CD14-positive monocyte (primary cell): ENCODE data around the gene ATG4D. TPM values are rescaled to one million over a fixed set of nuclear protein-coding genes. Genes with fewer than 3 reads are reported as not detected.

Experiments used
- DNase-seq, 3 donors: peaks; one replicate each; pipeline ENCODE4 v3.0.0-alpha.2; 2011 to 2022
- H2AFZ ChIP-seq: 2 replicates; pipeline ENCODE4 v1.6.0; 2012; ENCODE audit warnings: mild to moderate bottlenecking, low read depth, low read length, inconsistent platforms; ENCODE audit not compliant: insufficient read depth, poor library complexity, severe bottlenecking
- H3K27ac ChIP-seq, 2 donors: 1 replicate in 1 of 2; 2 replicates in 1 of 2; pipeline ENCODE4 v1.5.1; 2012 to 2013; ENCODE audit warnings: low read length in 2 of 2, control low read depth in 1 of 2, inconsistent platforms in 1 of 2, low read depth in 1 of 2, mild to moderate bottlenecking in 1 of 2
- H3K27me3 ChIP-seq, 2 donors: one replicate each; pipeline versions ENCODE4 v1.6.0 to v1.6.1; 2011 to 2013; ENCODE audit warnings: low read length in 2 of 2; ENCODE audit not compliant: control insufficient read depth in 2 of 2, insufficient read depth in 2 of 2
- H3K36me3 ChIP-seq, 2 donors: replicated peaks in 1 of 2; 1 replicate in 1 of 2; 2 replicates in 1 of 2; pipeline versions ENCODE4 v1.5.1 to v1.6.1; 2012 to 2013; ENCODE audit warnings: low read length in 2 of 2, control low read depth in 1 of 2, inconsistent platforms in 1 of 2, mild to moderate bottlenecking in 1 of 2; ENCODE audit not compliant: insufficient read depth in 2 of 2, control insufficient read depth in 1 of 2
- H3K4me1 ChIP-seq, 2 donors: 1 replicate in 1 of 2; 2 replicates in 1 of 2; pipeline versions ENCODE4 v1.5.1 to v1.6.1; 2012 to 2013; ENCODE audit warnings: low read length in 2 of 2, control low read depth in 1 of 2, inconsistent platforms in 1 of 2, mild to moderate bottlenecking in 1 of 2, moderate library complexity in 1 of 2; ENCODE audit not compliant: insufficient read depth in 2 of 2, control insufficient read depth in 1 of 2
- H3K4me2 ChIP-seq: replicated peaks from 2 replicates; pipeline ENCODE3; 2012; ENCODE audit warnings: low read length, moderate library complexity, mild to moderate bottlenecking; ENCODE audit not compliant: poor library complexity, severe bottlenecking; ENCODE audit errors: extremely low read depth
- H3K4me3 ChIP-seq, 3 experiments: fragments of 200-600 bp in 1 of 3; sonication (generic) in 1 of 3; replicated peaks in 1 of 3; 1 replicate in 2 of 3; 2 replicates in 1 of 3; pipeline ENCODE4 v1.5.1; 2011 to 2013; ENCODE audit warnings: low read length in 3 of 3, mild to moderate bottlenecking in 3 of 3, control low read depth in 2 of 3, low read depth in 2 of 3, inconsistent platforms in 1 of 3, moderate library complexity in 1 of 3
- H3K79me2 ChIP-seq: 2 replicates; pipeline ENCODE4 v1.6.0; 2012; ENCODE audit warnings: mild to moderate bottlenecking, control low read depth, inconsistent platforms, low read length, moderate library complexity; ENCODE audit not compliant: insufficient read depth
- H3K9ac ChIP-seq: 2 replicates; pipeline ENCODE4 v1.6.0; 2017; ENCODE audit warnings: low read length, mild to moderate bottlenecking; ENCODE audit not compliant: insufficient read depth, poor library complexity, severe bottlenecking
- H3K9me3 ChIP-seq, 2 donors: replicated peaks in 1 of 2; 1 replicate in 1 of 2; 2 replicates in 1 of 2; pipeline versions ENCODE4 v1.5.1 to v1.6.1; 2012 to 2013; ENCODE audit warnings: low read length in 2 of 2, control low read depth in 1 of 2; ENCODE audit not compliant: control insufficient read depth in 1 of 2, insufficient read depth in 1 of 2
- H4K20me1 ChIP-seq: 2 replicates; pipeline ENCODE4 v1.6.0; 2012; ENCODE audit warnings: mild to moderate bottlenecking, low read length, control low read depth, moderate library complexity; ENCODE audit not compliant: insufficient read depth
- H3K27ac Mint-ChIP-seq, 7 donors: one replicate each; pipeline ENCODE4 v1.8.0; 2020; ENCODE audit warnings: mild to moderate bottlenecking in 7 of 7, mixed read lengths in 7 of 7, moderate library complexity in 6 of 7, inconsistent platforms in 2 of 7
- H3K27me3 Mint-ChIP-seq, 3 donors: one replicate each; pipeline ENCODE4 v1.8.0; 2021 to 2022; ENCODE audit warnings: low read depth in 3 of 3, mild to moderate bottlenecking in 3 of 3, mixed read lengths in 3 of 3, moderate library complexity in 3 of 3, inconsistent platforms in 1 of 3
- H3K36me3 Mint-ChIP-seq, 2 donors: one replicate each; pipeline ENCODE4 v1.8.0; 2020; ENCODE audit warnings: mixed read lengths in 2 of 2, inconsistent platforms in 1 of 2, mild to moderate bottlenecking in 1 of 2
- H3K4me1 Mint-ChIP-seq: one replicate; pipeline ENCODE4 v1.8.0; 2020; ENCODE audit warnings: mild to moderate bottlenecking, mixed read lengths
- H3K4me3 Mint-ChIP-seq, 2 donors: one replicate each; pipeline ENCODE4 v1.8.0; 2020; ENCODE audit warnings: mild to moderate bottlenecking in 2 of 2, mixed read lengths in 2 of 2, moderate library complexity in 1 of 2
- H3K9me3 Mint-ChIP-seq, 7 donors: one replicate each; pipeline ENCODE4 v1.8.0; 2020 to 2022; ENCODE audit warnings: mixed read lengths in 7 of 7, mild to moderate bottlenecking in 6 of 7, moderate library complexity in 6 of 7, inconsistent platforms in 2 of 7
- CTCF ChIP-seq: fragments of 200-600 bp; IDR thresholded peaks from one replicate; pipeline ENCODE4 v1.8.0; 2022; ENCODE audit warnings: antibody characterized with exemption, mild to moderate bottlenecking
- WGBS: methylation state at CpG from one replicate; pipeline ENCODE4 v1.1.5; 2013; ENCODE audit warnings: missing lambda C conversion rate; ENCODE audit not compliant: insufficient coverage; 5-methylcytosine and 5-hydroxymethylcytosine counted together
- intact Hi-C, 2 donors: fragments of 100-400 bp; cut with micrococcal nuclease; formaldehyde crosslinking; loops; one replicate each; pipeline versions ENCODE4 v1.15.0 to v1.15.1; 2023
- polyA plus RNA-seq, 3 donors: library from polyadenylated mRNA; depleted of rRNA in 1 of 3; unstranded in 2 of 3; stranded (reverse) in 1 of 3; fragments of 300-500 nt in 2 of 3; fragments of >200 nt in 1 of 3; fragmentation: Illumina TruSeq in 2 of 3; gene quantifications; 1 replicate in 2 of 3; 2 replicates in 1 of 3; pipeline ENCODE4 v1.2.3, GENCODE V29; 2012 to 2021

The ATG4D gene
- polyA plus RNA-seq, 3 donors: 10.7 to 52.8 (median 11.9) TPM

- Mint-ChIP-seq H3K9me3 (peaks cover 0 to 8% (median 4%) of the 10 kb centered on the region in 7 donors), H3K36me3 (peaks cover 3 to 9% of the 10 kb centered on the region in 2 donors), H3K4me3 (no peak overlapping the region), H3K27ac (no peak overlapping the region), H3K4me1 (peaks cover 23% of the 10 kb centered on the region), H3K27me3 (peaks cover 24 to 32% (median 25%) of the 10 kb centered on the region in 3 donors)
- no peak overlapping the region for H3K9ac ChIP-seq
- 7% methylated on average over 15 of the region's 15 CpGs for WGBS
- peaks cover 0 to 21% of the 10 kb centered on the region in 2 donors for H3K9me3 ChIP-seq
- intact Hi-C loops: no loop called here
- H3K4me1 ChIP-seq: peaks cover 13 to 24% of the 10 kb centered on the region in 2 donors
- H3K4me2 ChIP-seq: peak overlapping the region; percentile 5
- peak in 2 of 3 donors; percentile 20 to 24 for DNase-seq
- H2AFZ ChIP-seq: peak overlapping the region; percentile 68
- peaks cover 19 to 25% of the 10 kb centered on the region in 2 donors for H3K27me3 ChIP-seq
- no peak overlapping the region for H3K27ac ChIP-seq
- no peaks in the 10 kb centered on the region for H3K79me2 ChIP-seq
- TF ChIP-seq CTCF: peak; percentile 81
- no peaks in the 10 kb centered on the region for H3K36me3 ChIP-seq
- H3K4me3 ChIP-seq: no peak overlapping the region
- H4K20me1 ChIP-seq: no peaks in the 10 kb centered on the region
These were observed 33.4 kb upstream of the ATG4D start for GRCh38 chr19:10510301-10510802.

GRCh38 chr19:10513223-10513622 lies 30.5 kb upstream of the ATG4D start:
- H3K36me3 ChIP-seq: no peaks in the 10 kb centered on the region
- H3K9ac ChIP-seq: no peak overlapping the region
- Mint-ChIP-seq H3K27me3 (peaks cover 46 to 61% (median 50%) of the 10 kb centered on the region in 3 donors), H3K9me3 (peaks cover 0 to 17% (median 9%) of the 10 kb centered on the region in 7 donors), H3K27ac (no peak overlapping the region), H3K36me3 (peaks cover 3 to 15% of the 10 kb centered on the region in 2 donors), H3K4me1 (peaks cover 28% of the 10 kb centered on the region), H3K4me3 (peak overlapping the region in 1 of 2 donors; percentile 87)
- TF ChIP-seq CTCF: no peak
- DNase-seq: no peak
- H4K20me1 ChIP-seq: no peaks in the 10 kb centered on the region
- no peak overlapping the region for H3K4me3 ChIP-seq
- peaks cover 19 to 37% of the 10 kb centered on the region in 2 donors for H3K4me1 ChIP-seq
- no peak overlapping the region for H3K27ac ChIP-seq
- peaks cover 0 to 34% of the 10 kb centered on the region in 2 donors for H3K9me3 ChIP-seq
- WGBS: 86% methylated on average over 5 of the region's 7 CpGs
- no peak overlapping the region for H2AFZ ChIP-seq
- peaks cover 43 to 53% of the 10 kb centered on the region in 2 donors for H3K27me3 ChIP-seq
- no peaks in the 10 kb centered on the region for H3K79me2 ChIP-seq
- intact Hi-C loops: no loop called here
- no peak overlapping the region for H3K4me2 ChIP-seq
